ENCODE results near the gene TGM3.

Gene TGM3

DNA sequence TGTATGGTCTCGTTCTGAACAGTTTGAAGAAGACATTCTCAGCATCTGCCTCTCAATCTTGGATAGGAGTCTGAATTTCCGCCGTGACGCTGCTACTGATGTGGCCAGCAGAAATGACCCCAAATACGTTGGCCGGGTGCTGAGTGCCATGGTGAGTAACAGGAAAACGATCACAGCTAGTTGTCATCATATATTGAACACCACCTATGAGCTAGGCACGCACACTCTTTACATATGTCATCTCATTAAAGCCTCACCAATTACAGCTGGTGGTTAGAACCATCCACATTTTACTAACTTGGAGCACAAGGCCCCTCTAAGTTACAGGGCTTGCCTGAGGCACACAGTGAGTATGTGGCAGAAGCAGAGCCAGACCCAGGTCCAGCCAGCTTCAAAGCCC, 17.1 kb downstream of the TGM3 start:
- no peak for DNase-seq

DNA sequence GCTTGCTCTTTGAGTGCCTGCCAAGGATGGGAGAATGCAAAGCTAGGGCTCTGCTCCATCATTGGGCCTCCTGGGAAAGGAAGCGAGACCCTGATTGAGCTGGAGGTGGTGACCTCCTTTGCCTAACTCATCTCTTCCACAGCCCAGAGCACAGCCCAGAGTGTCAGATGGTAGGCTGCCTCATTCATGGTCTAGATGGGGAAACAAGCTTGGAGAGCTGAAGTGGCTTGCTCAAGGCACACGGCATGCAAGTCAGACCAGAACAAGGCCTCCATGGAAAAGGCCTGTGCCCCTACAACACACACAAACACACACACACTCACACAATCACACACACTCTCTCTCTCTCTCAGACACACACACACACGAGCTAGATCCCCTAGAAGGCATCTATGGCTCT, 17.5 kb downstream of the TGM3 start:
- no peak for DNase-seq

DNA sequence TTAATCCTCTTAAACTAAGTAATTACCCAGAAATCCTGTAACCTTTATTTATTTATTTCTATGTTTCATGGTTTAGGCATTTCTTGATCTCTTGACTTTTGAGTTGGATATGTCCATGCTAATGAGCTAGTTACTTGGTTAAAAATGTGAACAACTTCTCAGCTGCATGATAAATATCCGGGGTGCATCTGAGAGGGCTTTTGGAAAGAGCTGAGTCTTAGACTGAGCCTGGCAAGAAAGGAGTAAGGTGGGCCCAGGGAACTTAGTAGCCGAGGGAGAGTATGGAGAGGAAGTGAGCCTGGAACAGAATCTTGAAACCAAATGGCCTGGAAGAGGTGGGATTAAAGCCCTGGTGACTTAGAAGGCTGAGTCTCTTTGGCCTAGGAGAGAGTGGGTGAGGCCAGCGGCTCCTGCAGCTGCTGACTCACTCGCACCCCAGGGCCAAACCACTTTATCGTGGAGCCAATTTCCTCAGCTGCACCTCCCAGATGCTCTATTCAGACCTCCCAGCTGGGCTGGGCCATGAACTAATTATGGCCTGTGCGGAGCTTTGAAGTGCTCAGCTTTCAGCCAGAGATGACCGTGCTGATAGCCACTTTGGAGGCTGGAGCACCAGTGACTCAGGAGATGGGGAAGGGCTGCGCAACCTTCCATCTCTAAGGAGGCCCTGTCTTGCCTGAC, 19.1 kb downstream of the TGM3 start:
- peak; percentile 47 for DNase-seq

DNA sequence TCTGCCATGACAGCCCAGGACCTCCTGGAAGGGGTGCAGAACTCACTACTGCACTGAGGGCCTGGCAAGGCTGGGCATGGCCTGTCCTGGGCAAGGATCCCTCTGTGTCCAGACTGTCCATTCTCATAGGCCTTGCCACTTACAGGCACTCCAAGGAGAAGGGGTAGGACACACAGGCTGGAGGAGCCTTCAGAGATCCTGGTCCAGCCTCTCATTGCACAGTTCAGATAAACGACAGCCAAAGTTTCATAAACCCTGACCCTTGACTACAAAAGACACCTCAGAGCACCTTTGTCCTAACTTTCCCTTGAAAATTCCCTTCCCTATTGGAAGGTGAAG, 19.6 kb downstream of the TGM3 start:
- DNase-seq = no peak

DNA sequence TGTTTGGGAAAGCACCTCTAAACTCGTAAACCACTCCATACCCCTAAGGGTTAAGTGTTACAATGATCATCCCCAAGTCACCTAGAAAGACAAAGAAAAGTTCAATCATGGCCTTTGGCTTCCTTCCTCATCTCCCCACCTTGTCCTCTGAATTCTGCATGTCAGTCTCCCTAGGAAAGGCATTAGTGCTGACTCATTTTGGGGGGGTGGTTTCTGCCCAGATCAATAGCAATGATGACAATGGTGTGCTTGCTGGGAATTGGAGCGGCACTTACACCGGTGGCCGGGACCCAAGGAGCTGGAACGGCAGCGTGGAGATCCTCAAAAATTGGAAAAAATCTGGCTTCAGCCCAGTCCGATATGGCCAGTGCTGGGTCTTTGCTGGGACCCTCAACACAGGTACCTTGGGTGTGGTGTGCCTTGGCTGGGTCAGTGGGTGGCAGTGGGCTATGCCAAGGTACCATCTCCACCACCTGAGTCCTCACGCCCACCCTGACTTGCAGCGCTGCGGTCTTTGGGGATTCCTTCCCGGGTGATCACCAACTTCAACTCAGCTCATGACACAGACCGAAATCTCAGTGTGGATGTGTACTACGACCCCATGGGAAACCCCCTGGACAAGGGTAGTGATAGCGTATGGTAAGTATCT, 21.2 kb downstream of the TGM3 start:
- DNase-seq = no peak

DNA sequence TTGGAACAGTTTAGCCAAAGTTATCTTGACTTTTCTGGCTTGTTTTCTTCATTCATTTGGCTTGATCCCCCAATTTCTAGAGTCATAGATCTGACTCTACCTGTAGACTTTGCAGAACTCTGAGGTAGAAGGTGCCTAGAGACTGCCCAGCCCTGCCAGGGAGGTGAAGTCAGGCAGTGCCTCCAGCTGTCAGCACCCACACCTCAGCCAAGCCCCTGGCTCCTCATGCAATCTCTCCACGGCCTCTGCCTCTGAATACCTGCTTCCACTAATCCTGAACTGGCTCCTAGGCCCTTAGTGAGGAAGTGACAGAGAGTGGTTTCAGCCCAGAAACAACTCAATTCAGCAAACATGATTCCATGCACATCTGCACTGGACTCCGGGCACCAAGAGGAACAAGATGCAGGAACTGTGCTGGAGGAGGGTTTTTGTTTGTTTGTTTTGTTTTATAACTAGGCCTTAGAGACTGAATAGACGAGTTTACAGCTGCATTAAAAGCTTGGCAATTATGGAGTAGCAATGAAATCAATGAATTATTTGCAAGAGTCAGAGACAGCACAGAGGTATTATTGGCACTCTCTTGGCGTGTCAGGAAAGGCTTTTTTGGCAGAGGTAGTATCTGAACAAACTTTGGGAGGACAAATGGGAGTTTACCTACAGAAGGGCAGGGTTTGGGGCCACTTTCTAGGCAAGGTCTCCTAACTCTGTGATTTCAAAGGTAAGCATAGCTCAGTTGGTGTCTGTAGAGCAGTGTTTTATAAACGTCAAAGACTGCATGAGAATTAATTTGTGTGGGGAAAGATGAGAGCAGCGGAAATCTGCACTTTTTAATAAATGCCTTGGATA, 25.2 kb downstream of the TGM3 start:
- no peak for DNase-seq

DNA sequence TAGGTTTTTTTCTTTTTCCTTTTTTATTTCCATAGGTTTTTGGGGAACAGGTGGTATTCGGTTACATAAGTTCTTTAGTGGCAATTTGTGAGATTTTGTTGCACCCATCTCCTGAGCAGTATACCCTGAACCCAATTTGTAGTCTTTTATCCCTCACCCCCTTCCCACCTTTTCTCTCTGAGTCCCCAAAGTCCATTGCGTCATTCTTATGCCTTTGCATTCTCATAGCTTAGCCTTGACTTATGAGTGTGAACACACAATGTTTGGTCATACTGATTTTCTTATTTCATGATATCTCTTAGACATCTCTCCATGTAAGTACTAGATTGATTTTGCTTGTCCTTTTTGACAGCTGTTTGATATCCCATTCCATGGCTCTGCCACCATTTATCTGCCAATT, 27.2 kb downstream of the TGM3 start:
- no peak for DNase-seq

DNA sequence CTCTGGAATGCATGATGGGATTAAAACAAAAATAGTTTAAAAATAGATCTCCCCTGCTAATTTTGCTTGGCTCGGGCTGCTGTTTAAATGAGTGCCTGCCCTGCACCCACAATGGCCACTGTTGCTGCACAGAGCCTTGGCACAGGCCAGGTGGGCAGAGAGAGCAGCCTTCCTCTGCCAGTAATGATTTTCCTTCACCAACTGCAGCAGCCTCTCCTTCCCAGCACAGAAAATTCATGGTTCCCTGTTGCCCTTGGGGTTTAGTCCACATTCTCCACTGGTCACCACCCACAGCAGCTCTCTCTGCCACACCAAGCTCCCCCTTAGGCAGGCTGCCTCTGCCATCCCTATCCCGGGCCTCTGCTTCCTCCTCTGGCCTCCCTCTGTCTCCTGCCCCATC, 30.2 kb downstream of the TGM3 start:
- no peak for DNase-seq

DNA sequence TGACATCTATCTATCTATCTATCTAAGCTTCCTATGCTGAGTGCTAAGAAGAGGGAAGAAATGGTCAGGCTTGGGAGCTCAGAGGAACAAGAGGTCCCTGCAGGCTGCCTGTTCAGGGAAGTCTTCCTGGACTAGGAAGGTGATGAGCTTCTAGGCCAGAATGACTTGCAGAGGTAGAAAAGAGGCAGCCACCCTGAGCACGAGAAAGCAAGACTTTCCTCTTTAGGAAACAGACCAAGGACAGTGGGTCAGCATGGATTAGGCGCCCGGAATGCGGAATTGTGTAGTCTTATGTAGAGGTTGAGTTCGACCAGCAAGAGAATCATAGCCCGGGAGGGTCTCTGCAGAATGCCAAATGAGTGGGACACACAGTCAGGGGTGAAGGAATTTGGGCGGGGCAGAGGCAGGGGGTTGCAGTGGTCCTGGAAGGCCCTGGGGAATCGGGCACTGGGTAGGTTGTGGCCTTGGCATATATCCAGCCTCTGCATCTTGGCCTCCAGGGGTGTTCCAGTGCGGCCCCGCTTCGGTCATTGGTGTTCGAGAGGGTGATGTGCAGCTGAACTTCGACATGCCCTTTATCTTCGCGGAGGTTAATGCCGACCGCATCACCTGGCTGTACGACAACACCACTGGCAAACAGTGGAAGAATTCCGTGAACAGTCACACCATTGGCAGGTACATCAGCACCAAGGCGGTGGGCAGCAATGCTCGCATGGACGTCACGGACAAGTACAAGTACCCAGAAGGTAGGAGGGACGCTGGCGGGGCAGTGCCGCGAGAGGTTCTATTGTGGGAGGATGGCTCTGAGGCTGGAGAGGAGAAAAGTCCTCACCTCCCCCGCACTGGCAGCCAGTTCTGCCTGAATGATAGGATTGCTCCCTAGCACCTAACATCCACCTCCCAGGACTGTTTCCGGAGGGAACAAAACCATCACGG, 32.1 kb downstream of the TGM3 start:
- DNase-seq = peak; percentile 58

DNA sequence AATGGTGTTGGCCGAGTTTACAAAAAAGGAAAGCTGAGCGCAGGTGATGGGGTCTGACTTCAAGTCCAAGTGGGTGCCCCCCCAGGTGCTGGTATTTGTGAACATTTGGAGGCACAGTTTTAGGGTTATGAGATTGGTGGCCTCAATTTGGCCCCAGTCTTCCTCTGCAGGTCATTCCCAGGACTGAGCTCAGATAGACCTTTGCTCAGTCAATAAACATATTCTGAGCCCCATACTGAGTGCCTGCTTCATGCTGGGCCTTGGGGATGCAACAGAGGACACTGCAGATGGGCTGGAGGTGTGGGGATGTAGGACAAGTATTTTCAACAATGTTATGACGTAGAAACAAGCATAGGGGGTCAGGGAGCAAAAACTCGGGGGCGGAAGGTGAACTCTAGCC, 33.5 kb downstream of the TGM3 start:
- DNase-seq = no peak

DNA sequence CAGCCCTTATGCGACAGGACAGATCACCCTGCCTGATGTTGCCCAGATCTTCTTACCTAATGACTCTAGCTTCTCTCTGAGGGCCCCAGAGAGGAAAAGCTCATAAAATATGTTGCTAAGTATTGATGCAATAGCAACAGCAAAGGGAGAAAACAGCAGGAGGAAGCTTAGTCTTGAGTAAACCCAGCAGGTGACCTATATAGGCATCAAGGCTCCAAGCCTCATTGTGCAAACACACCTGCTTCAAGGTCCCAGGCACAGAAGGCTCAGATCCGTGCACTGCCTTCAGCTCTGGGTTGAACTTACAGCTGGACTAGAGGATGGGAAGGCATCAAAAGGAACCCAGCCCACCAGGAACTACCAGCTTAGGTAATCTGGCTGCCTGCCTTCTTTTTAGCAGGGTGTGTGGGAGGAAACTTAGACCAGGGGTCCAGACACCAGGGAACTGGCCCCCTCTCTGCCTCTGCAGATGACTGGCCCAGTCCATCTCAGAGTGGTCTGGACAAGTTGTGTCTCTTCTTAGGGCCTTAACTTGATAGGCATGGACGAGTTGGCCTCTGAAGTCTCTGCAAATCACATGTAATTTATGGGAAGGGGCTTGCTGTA, 34.4 kb downstream of the TGM3 start:
- DNase-seq = peak; percentile 85

DNA sequence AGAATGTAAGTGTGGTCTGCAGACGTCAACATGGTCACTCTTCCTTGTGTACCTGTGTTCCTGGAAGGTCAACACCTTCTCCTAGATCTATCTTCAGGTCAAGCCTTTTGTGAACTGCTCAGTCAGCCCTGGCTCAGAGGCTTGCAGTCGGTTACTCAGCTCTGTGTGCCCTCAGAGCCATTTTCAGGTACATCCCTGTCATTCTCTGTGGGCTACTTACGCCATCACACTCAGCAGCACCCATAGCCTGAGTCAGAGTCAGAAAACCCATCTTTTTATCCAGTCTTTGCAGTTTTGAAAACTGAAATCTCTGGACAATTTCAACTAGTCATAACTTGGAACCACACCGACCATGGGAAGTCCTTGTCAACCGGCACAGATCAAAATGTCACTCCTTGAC, 35.3 kb downstream of the TGM3 start:
- no peak for DNase-seq

DNA sequence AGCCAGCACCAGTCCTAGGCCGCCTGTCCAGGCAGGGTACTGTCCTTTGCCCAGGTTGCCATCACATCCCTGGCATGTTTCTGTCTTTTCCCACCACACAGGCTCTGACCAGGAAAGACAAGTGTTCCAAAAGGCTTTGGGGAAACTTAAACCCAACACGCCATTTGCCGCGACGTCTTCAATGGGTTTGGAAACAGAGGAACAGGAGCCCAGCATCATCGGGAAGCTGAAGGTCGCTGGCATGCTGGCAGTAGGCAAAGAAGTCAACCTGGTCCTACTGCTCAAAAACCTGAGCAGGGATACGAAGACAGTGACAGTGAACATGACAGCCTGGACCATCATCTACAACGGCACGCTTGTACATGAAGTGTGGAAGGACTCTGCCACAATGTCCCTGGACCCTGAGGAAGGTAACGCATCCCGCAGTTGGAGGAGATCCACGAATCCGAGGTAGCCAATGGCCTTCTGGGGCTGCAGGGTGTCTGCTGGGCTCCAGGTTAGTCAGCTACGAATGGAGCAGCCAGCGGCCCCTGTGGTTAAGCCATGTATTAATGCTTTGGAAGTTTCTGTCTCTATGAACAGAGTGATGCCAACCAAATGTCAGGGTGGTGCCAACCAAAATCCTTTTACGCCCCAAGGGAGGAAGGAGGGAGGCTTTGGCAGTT, 36.2 kb downstream of the TGM3 start:
- DNase-seq = no peak

DNA sequence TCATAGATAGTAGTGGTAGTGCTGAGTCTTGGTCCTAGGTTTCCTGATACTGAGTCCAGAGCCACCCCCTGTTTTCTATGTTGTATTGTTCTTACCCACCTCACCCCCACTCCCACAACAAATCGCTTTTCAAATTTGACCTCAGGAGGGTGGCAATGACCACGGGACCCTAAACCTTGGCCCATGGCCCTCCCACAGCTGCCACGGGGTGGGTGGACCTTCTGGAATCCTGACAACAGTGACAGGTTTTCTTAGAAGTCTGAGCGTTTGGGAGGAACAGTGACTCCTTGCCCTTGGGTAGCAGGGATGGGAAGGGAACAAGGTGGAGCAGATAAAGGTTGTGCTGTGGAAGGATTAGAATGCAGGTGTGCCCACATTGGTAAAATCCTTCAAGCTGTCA, 36.9 kb downstream of the TGM3 start:
- no peak for DNase-seq

DNA sequence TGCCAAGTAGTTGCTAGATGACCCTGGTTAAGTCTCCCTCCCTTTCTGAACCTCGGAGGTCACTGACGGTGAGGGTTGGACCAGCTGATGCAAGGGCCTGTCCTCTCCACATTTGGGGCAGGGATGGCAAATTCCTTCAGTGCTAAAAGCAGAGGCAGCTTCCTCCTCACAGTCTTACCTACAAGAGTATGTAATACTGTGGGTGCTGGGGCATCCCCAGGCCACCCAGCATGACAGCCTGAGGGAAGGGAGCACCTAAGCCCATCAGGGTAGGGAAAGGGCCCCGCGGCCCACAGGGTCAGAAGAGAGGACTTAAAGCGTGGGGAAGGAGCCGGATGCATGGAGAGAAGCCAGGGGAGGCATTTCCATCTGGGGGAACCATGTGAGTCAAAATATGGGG, 38.0 kb downstream of the TGM3 start:
- no peak for DNase-seq

DNA sequence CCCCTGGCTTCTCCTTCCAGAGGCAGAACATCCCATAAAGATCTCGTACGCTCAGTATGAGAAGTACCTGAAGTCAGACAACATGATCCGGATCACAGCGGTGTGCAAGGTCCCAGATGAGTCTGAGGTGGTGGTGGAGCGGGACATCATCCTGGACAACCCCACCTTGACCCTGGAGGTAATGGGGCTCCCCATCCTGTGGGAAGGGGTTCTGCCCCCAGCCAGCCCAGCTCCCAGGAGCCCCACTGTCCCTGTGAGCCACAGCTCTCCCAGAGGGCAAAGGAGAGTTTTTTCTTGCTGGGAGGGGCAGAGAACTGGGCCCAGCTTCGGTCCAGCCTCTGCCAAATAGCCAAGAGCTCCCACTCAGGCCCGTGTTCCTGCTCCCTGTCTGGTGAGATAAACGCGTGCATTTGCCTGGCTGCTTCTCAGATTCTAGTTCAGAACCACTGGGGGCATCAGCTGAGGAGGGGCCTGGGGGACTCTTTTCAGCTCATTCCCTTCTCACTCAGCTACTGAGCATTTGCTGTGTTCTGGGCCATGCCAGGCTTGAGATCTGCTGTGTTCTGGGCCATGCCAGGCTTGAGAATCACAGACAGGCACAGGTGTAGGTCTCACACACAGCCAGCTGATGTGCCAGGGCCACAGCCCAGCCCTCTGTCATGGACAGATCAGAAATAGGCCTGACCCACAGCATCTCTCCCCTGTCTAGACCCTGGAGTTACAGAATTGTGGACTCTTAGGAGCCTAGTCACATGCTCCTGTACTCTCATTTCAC, 39.5 kb downstream of the TGM3 start:
- no peak for DNase-seq

DNA sequence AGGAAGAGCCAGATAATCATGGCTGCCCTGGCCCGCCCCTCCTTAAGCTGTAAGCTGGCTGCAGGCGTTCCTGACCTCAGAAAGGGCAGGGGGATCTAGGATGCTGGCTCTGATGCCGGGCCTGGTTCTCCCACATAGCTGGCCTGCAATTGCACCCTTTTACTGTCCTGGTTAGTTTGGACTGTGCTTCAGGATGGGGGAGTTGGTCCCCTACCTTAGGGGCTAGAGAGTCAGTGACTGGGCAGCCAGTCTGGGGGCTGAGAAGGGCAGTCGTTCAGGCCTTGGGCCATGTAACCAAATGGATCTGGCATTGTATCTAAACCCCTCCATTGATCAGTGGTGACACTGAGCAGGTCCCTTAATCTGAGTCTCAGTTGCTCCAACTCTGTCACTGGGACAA, 40.7 kb downstream of the TGM3 start:
- DNase-seq = no peak

DNA sequence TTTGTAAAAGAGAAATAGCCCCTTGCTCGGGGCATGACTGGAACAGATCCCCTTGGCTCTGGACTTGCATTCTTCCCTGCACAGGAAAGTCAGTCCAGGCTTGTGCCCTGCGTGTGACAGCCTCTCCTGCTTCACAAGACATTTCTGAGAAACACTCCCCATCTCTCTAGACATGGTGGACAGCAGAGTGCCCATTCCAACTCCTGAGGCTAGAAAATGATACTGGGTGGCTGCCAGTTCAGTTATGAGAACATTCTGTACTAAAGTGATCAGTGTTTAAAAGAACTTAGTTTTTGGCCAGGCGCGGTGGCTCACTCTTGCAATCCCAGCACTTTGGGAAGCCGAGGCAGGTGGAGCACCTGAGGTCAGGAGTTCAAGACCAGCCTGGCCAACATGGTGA, 41.3 kb downstream of the TGM3 start:
- DNase-seq = no peak

DNA sequence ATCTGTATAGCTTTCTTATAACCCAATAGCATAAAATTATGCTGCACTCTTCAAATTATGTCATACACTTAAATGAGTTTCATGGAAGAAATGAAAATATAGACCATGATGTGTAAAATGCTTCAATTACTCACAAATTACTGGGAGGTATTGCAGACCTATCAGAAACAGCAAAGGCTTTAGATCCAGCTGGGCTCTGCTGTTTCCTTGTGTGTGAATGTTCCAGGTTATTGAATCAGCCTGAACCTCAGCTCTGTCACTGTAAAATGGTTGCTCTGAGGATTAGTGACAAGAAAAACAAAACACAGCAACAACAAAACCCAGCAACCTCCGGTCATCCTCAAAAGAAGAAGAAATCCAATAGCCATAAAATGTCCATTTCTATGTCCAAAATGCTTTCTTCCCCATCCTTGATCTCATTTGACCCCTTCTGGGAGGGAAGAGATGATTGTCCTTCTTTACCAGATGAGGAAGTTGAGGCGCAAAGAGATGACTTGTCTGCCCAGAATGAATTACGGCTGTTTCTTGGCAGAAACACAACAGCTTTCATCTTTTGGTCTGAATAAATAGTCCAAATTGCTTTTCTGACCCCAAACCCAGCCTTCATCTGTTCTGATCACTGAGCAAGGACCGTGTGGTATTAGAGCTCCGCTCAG, 42.7 kb downstream of the TGM3 start:
- DNase-seq = no peak

DNA sequence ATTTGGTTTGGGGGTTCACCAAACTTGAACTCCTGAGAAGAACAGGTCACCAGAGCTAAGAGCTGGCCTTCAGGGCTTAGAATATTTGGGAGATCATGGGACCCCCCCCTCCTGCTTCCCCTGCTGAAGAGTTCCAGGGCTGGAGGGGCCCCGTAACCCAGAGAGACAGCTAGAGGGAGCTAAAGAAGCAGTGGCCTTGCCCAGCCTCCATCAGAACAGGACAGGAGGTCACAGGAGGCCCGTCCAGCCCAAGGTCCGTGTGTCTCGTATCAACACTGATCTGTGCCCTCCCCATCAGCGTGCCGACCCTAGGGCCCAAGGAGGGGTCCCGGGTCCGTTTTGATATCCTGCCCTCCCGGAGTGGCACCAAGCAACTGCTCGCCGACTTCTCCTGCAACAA, 44.3 kb downstream of the TGM3 start:
- DNase-seq = no peak

DNA sequence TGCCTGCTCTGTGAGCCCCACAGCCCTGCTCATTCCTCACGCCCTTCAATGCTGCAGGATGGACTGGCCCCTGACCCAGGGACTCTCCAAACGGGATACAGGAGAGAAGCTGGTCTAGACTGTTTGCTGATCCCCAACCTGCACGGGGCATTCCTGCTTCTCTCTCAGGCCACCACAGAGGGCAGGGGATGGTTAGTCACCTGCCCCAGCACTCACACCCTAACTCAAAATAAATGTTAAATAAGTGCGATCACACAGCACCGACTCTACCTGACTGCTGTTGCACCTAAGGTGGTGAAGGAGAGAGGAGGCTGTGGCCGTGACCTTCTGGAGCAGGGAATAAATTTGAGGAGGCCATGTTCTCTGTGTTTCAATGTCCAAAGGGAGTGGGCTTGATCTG, 45.0 kb downstream of the TGM3 start:
- DNase-seq = no peak
